OCI-LY7 (cell line): Measurements from ENCODE around the gene AGXT2. TPM values are rescaled to one million over a fixed set of nuclear protein-coding genes. Genes with fewer than 3 reads are reported as not detected.

Experiments
- BruUV-seq: library from RNA; stranded (reverse); fragments of 400-500 nt; replicated peaks from 2 replicates; lab custom pipeline; 2021; lab: Mats Ljungman, UMichigan
- CTCF ChIA-PET: fragments of 300-600 bp; sonication (Branson Sonifier 250); formaldehyde crosslinking; loops from one replicate; lab custom pipeline; 2022; ENCODE audit warnings: antibody characterized with exemption; ENCODE audit not compliant: unreplicated experiment; lab: Charles Lee
- POLR2A ChIA-PET: fragments of 300-600 bp; sonication (Branson Sonifier 250); formaldehyde crosslinking; loops from one replicate; lab custom pipeline; 2022; ENCODE audit warnings: antibody characterized with exemption; lab: Charles Lee
- DNase-seq: peaks from one replicate; pipeline ENCODE4 v3.0.0-alpha.2; 2015; ENCODE audit warnings: low spot score
- H2AFZ ChIP-seq: fragments of 200-600 bp; sonication (generic), shearing (Covaris generic); 2 replicates; pipeline ENCODE4 v1.6.1; 2014; ENCODE audit warnings: mild to moderate bottlenecking, antibody characterized with exemption, low read length, moderate library complexity
- H3K27ac ChIP-seq: fragments of 200-600 bp; sonication (generic); 2 replicates; pipeline ENCODE4 v1.5.1; 2014; ENCODE audit warnings: mixed run types, low read depth, mild to moderate bottlenecking, moderate library complexity, low read length, inconsistent platforms; ENCODE audit not compliant: poor library complexity, severe bottlenecking
- H3K36me3 ChIP-seq: fragments of 200-600 bp; sonication (generic); 2 replicates; pipeline ENCODE4 v1.6.1; 2014; ENCODE audit warnings: mild to moderate bottlenecking, antibody characterized with exemption, low read length, moderate library complexity, mixed read lengths; ENCODE audit not compliant: insufficient read depth
- H3K4me1 ChIP-seq: fragments of 200-600 bp; sonication (generic); 2 replicates; pipeline ENCODE4 v1.5.1; 2014; ENCODE audit warnings: mild to moderate bottlenecking, low read length; ENCODE audit not compliant: insufficient read depth, poor library complexity, severe bottlenecking
- H3K4me2 ChIP-seq: fragments of 200-600 bp; sonication (generic); 2 replicates; pipeline ENCODE4 v1.6.1; 2014; ENCODE audit warnings: mild to moderate bottlenecking, low read length
- H3K4me3 ChIP-seq: fragments of 200-600 bp; sonication (generic); 2 replicates; pipeline ENCODE4 v1.5.1; 2014; ENCODE audit warnings: mild to moderate bottlenecking, low read depth, low read length; ENCODE audit not compliant: poor library complexity, severe bottlenecking
- H3K79me2 ChIP-seq: fragments of 200-600 bp; sonication (generic); 2 replicates; pipeline ENCODE4 v1.6.1; 2016; ENCODE audit warnings: low read depth, mild to moderate bottlenecking, low read length, moderate library complexity, mixed read lengths; ENCODE audit not compliant: insufficient read depth
- H3K9me2 ChIP-seq: fragments of 200-600 bp; sonication (generic); 2 replicates; pipeline ENCODE4 v1.6.1; 2016; ENCODE audit warnings: mild to moderate bottlenecking, low read length, mixed read lengths; ENCODE audit not compliant: insufficient read depth
- H3K9me3 ChIP-seq: fragments of 200-600 bp; sonication (generic); 2 replicates; pipeline ENCODE4 v1.6.1; 2014; ENCODE audit warnings: mild to moderate bottlenecking, mixed run types, low read length, mixed read lengths
- H4K20me1 ChIP-seq: fragments of 200-600 bp; sonication (generic); 2 replicates; pipeline ENCODE4 v1.6.1; 2014; ENCODE audit warnings: mild to moderate bottlenecking, antibody characterized with exemption, low read length, moderate library complexity, mixed read lengths; ENCODE audit not compliant: insufficient read depth
- CTCF ChIP-seq: fragments of 200-600 bp; sonication (generic); conservative IDR thresholded peaks from 2 replicates; pipeline ENCODE4 v1.5.1; 2014; ENCODE audit warnings: mild to moderate bottlenecking, antibody characterized with exemption, low read length, moderate library complexity, mixed read lengths
- EZH2phosphoT487 ChIP-seq: fragments of 200-600 bp; sonication (generic); IDR thresholded peaks from 2 replicates; pipeline ENCODE4 v1.6.1; 2018; ENCODE audit warnings: low read depth, borderline replicate concordance, mild to moderate bottlenecking, mixed run types, antibody characterized with exemption, low read length, moderate library complexity, mixed read lengths
- intact Hi-C: fragments of 100-400 bp; cut with micrococcal nuclease; formaldehyde crosslinking; loops from one replicate; pipeline ENCODE4 v1.10.0; 2022; ENCODE audit not compliant: unreplicated experiment
- total RNA-seq, 2 experiments: library from RNA; depleted of rRNA in 1 of 2; stranded (reverse); fragments of >200 nt in 1 of 2; shearing (Covaris generic) in 1 of 2; gene quantifications; 2 replicates each; pipeline ENCODE4 v1.2.3, GENCODE V29; 2014 to 2022

AGXT2 gene
- total RNA-seq, 2 experiments from 2014 or later, result not detected

- CTCF ChIA-PET, result no interaction called here
- Histone ChIP-seq H4K20me1 (no peaks in the 10 kb centered on the region), H3K4me1 (no peaks in the 10 kb centered on the region), H3K79me2 (no peaks in the 10 kb centered on the region), H3K9me2 (no peaks in the 10 kb centered on the region), H3K27ac (no peak overlapping the region), H3K4me2 (no peak overlapping the region), H3K4me3 (no peak overlapping the region), H3K9me3 (no peaks in the 10 kb centered on the region), H3K36me3 (no peaks in the 10 kb centered on the region), H2AFZ (no peak overlapping the region)
- POLR2A ChIA-PET, result interaction anchor here (0.6 kb wide), 1 partner anchor 1931 kb away, joined by 3 read pairs; no protein-coding TSS in a partner anchor
- TF ChIP-seq EZH2phosphoT487 (no peak), CTCF (no peak)
- intact Hi-C loops, result no loop called here
- DNase-seq, result no peak
- no TSS peak for BruUV-seq
Observed at GRCh38 chr5:35035271-35035670, 12.5 kb downstream of the AGXT2 start.

DNA sequence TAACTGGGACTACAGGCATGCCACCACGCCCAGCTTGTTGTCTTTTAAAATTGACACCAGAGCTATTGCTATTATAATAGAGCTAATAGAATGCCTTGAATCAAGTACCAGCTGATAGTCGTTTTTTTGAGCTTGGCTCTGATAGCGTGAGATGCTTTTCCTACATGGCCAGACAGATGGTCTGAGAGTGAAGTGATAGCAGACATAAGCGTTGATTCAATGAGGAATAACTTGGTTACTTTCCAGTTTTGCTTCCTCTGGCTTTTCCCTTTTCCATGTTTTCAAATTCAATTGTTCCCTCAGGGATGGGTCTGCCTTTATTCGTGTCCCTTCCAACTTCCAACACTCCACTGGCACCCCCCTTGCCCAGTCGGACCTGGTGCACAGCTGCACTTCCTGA lies 15.4 kb downstream of the AGXT2 start:
- Histone ChIP-seq H3K9me3 (no peaks in the 10 kb centered on the region), H3K36me3 (no peaks in the 10 kb centered on the region), H4K20me1 (no peaks in the 10 kb centered on the region), H2AFZ (no peak overlapping the region), H3K9me2 (no peaks in the 10 kb centered on the region), H3K79me2 (no peaks in the 10 kb centered on the region), H3K4me1 (no peaks in the 10 kb centered on the region), H3K4me3 (no peak overlapping the region), H3K4me2 (no peak overlapping the region), H3K27ac (no peak overlapping the region)
- CTCF ChIA-PET, result no interaction called here
- TF ChIP-seq CTCF, result no peak
- TF ChIP-seq EZH2phosphoT487, result no peak
- no TSS peak for BruUV-seq
- DNase-seq, result no peak
- intact Hi-C loops, result no loop called here
- POLR2A ChIA-PET, result interaction anchor here (0.7 kb wide), 1 partner anchor 275 kb away, joined by 4 read pairs; no protein-coding TSS in a partner anchor

DNA sequence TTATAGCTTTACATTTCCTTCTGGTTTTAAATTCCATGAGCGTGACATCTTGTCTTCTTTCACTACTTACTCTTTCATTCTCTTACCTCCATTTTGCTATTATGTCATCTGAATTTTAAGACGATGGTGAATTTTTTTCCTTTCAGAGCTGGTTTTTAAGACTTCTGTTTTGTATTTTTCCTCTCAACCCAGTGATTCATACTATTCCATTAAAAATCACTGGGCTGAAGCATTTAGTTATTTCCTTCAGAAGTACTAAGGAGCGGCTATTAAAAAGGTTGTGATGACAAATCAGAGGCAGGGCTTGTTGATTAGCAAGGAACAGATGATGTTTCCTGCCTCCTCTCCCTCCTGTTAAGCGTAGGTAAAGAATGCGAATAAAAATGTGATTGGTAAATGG lies 16.5 kb downstream of the AGXT2 start:
- Histone ChIP-seq H3K79me2 (no peaks in the 10 kb centered on the region), H2AFZ (no peak overlapping the region), H3K4me1 (no peaks in the 10 kb centered on the region), H3K36me3 (no peaks in the 10 kb centered on the region), H3K4me3 (no peak overlapping the region), H4K20me1 (no peaks in the 10 kb centered on the region), H3K9me3 (no peaks in the 10 kb centered on the region), H3K4me2 (no peak overlapping the region), H3K9me2 (no peaks in the 10 kb centered on the region), H3K27ac (no peak overlapping the region)
- TF ChIP-seq CTCF (no peak), EZH2phosphoT487 (no peak)
- no TSS peak for BruUV-seq
- intact Hi-C loops, result no loop called here
- ChIA-PET CTCF (no interaction called here), POLR2A (no interaction called here)
- DNase-seq, result no peak
